ENCODE measurements around the gene SKI. TPM values are rescaled to one million over a fixed set of nuclear protein-coding genes. Genes with fewer than 3 reads are reported as not detected.

Gene SKI
- total and polyA plus RNA-seq, 9 of the 15 experiments (the other 6 are each of a cell fraction or from before 2014, with no cell fraction given): 0.10 to 60.5 (median 4.6) TPM

- H3K9me3 ChIP-seq (replicated peaks; ENCODE audit: control insufficient read depth, insufficient read depth, low read depth, low read length): no peaks in the 10 kb centered on the region
- H3K9me1 ChIP-seq (ENCODE audit: control insufficient read depth, insufficient read depth, low read length): no peaks in the 10 kb centered on the region
- peaks cover 0 to 73% of the 10 kb centered on the region in 2 experiments; a peak in 2 of 5 replicates for H3K4me1 ChIP-seq (replicated peaks in 1 of 2; ENCODE audit: control insufficient read depth in 2 of 2, insufficient read depth in 2 of 2, low read length in 2 of 2)
- ChIA-PET POLR2A (no interaction called here), CTCF (ENCODE audit: low intra/inter-chr PET ratio) (no interaction called here)
- 93% methylated on average over 24 of the region's 24 CpGs for WGBS (ENCODE audit: insufficient coverage, low coverage, missing lambda C conversion rate)
- FAIRE-seq: no peak
- H3K4me2 ChIP-seq (ENCODE audit: insufficient read depth, low read length): no peak overlapping the region
- peaks cover 17% of the 10 kb centered on the region for H4K20me1 ChIP-seq (replicated peaks; ENCODE audit: control insufficient read depth, insufficient read depth, low read length)
- H3K36me3 ChIP-seq (ENCODE audit: control insufficient read depth, insufficient read depth, low read length): peaks cover 48% of the 10 kb centered on the region; the same call in 2 of the 3 replicates
- H3K9ac ChIP-seq (ENCODE audit: insufficient read depth in 1 of 2, low read depth in 2 of 2, low read length in 2 of 2): no peak overlapping the region; a peak in 1 of 4 replicates
- BruUV-seq (replicated peaks): no TSS peak
- H2AFZ ChIP-seq (ENCODE audit: low read depth, low read length): no peak overlapping the region
- H3K27me3 ChIP-seq (ENCODE audit: control insufficient read depth in 2 of 2, insufficient read depth in 2 of 2, low read length in 2 of 2): no peaks in the 10 kb centered on the region
- H3K27ac ChIP-seq (ENCODE audit: extremely low read depth, low read depth, low read length): no peak overlapping the region
- H3K79me2 ChIP-seq (ENCODE audit: control insufficient read depth, insufficient read depth, low read length): peaks cover 51% of the 10 kb centered on the region
- no peak for ATAC-seq
- intact Hi-C loops (cut with micrococcal nuclease): no loop called here
- in situ Hi-C loops (cut with MboI): no loop called here
- H3K4me3 ChIP-seq: no peak overlapping the region
- no peak for DNase-seq (ENCODE audit: extremely low read depth in 1 of 4, low spot score in 3 of 4)
- TF ChIP-seq HEY1 (CRISPR knock-in tag; IDR thresholded peaks at IDR 0.05; ENCODE audit: borderline replicate concordance): no peak
Observed at GRCh38 chr1:2302292-2302925, 74.3 kb downstream of the SKI start.

- no peak overlapping the region for H3K27ac ChIP-seq (ENCODE audit: extremely low read depth, low read depth, low read length)
Observed at GRCh38 chr1:2303016-2303775, 75.1 kb downstream of the SKI start.

More at GRCh38 chr1:2303016-2303775, 75.1 kb downstream of the SKI start:
- ChIA-PET POLR2A (no interaction called here), CTCF (ENCODE audit: low intra/inter-chr PET ratio) (no interaction called here)
- H3K4me2 ChIP-seq (ENCODE audit: insufficient read depth, low read length): no peak overlapping the region
- peaks cover 0 to 65% of the 10 kb centered on the region in 2 experiments; a peak in 2 of 5 replicates for H3K4me1 ChIP-seq (replicated peaks in 1 of 2; ENCODE audit: control insufficient read depth in 2 of 2, insufficient read depth in 2 of 2, low read length in 2 of 2)
- in situ Hi-C loops (cut with MboI) (no loop called here), intact Hi-C loops (cut with micrococcal nuclease) (no loop called here)
- peaks cover 17% of the 10 kb centered on the region for H4K20me1 ChIP-seq (replicated peaks; ENCODE audit: control insufficient read depth, insufficient read depth, low read length)
- TF ChIP-seq DPF2 (IDR thresholded peaks at IDR 0.05) (no peak), POLR2G (IDR thresholded peaks at IDR 0.05; ENCODE audit: low read depth, low read length) (0 out of 2 replicates have a peak, but pooled peaks have one; percentile 35), NFE2 (IDR thresholded peaks at IDR 0.05; ENCODE audit: low read depth) (no peak)
- no peaks in the 10 kb centered on the region for H3K9me3 ChIP-seq (replicated peaks; ENCODE audit: control insufficient read depth, insufficient read depth, low read depth, low read length)
- DNase-seq (ENCODE audit: extremely low read depth in 1 of 4, low spot score in 3 of 4): no peak
- no peak overlapping the region for H3K4me3 ChIP-seq
- H3K9me1 ChIP-seq (ENCODE audit: control insufficient read depth, insufficient read depth, low read length): no peaks in the 10 kb centered on the region
- no peak overlapping the region for H2AFZ ChIP-seq (ENCODE audit: low read depth, low read length)
- peaks cover 43% of the 10 kb centered on the region for H3K79me2 ChIP-seq (ENCODE audit: control insufficient read depth, insufficient read depth, low read length)
- ATAC-seq: no peak
- H3K9ac ChIP-seq (ENCODE audit: insufficient read depth in 1 of 2, low read depth in 2 of 2, low read length in 2 of 2): no peak overlapping the region; a peak in 1 of 4 replicates
- WGBS (ENCODE audit: insufficient coverage, low coverage, missing lambda C conversion rate): 92% methylated on average over 29 of the region's 35 CpGs
- peaks cover 56% of the 10 kb centered on the region; the same call in 2 of the 3 replicates for H3K36me3 ChIP-seq (ENCODE audit: control insufficient read depth, insufficient read depth, low read length)
- BruUV-seq (replicated peaks): no TSS peak
- H3K27me3 ChIP-seq (ENCODE audit: control insufficient read depth in 2 of 2, insufficient read depth in 2 of 2, low read length in 2 of 2): no peaks in the 10 kb centered on the region
- no peak for FAIRE-seq

Data from K562 (cell line).